ENCODE measurements around the gene PRKCE. TPM values are rescaled to one million over a fixed set of nuclear protein-coding genes. Genes with fewer than 3 reads are reported as not detected.
"Not testable (repeated sequence)": the region's sequence is repeated elsewhere in the genome, so short reads cannot be mapped to it uniquely, and the experiment has no call there.

The PRKCE gene
- total RNA-seq, 1 donor from 2014 or later = 34.1 TPM

DNA sequence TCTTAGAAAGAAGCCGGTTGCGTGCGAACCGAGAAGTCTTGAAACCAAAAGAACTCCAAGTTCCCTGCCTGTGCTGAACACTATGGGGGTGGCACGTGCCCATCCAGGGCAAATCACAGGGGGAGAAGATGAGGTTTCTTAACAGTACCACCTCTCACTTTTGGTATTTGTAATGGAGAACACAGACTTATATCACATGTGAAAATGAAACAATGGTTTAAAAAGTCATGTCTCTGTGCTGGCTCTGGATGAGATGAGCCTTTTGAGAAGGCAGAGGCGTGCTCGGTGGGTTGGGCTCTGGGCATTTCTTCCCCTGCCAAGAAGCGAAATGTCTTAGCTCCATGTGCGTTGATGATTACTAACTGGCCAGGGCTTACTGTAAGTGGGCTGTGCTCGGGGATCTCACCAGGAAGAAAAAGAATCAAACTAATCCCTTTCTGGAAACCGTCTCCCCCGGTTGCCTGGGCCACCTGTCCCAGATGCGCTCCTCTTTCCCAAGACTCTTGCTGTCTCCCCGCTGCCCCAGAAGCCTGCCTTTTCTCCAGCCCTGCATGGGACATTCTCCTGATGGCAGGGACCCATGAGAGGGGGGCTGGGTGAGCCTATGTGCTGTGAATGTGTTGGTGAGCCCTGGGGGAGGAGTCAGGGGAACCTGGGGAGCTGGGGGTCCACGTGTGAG lies 252.9 kb downstream of the PRKCE start:
- DNase-seq (ENCODE audit: low spot score) = no peak

- no peak for DNase-seq (ENCODE audit: low spot score)
These were observed 253.6 kb downstream of the PRKCE start for GRCh38 chr2:45904946-45905631.

DNA sequence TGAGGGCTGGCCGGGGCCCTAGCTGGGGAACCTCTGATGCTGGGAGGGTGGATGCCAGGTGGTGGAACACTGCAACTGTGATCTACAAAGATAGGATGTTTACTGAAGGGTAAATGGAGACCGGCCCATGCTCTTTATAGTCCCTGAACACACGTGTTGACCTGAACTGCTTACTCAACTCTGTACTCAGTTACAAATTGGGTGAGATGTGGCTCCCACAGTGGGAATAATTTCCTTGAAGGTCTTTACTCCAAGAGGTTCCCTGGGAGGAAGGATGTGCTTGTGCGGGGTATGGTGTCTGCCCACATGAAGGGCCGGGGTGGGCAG lies 254.1 kb downstream of the PRKCE start:
- DNase-seq (ENCODE audit: low spot score) = no peak

DNA sequence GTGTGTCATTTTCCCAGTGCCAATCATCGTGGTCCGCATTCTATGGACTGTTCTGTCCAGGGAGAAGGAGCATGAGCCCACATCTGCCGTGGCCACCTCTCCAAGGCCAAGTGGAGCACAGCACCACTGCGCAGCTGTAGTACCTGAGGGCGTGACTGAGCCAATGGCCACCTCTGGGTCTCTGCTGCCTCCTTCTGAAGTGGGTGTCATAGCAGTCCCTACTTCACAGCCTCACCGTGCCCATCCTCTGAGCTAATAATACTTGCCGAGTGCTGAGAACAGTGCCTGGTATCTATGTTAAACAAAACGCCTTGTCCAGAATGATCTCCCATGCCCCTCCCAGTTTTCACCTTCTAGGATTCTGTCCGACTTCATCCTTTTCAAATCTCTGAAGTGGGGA lies 256.1 kb downstream of the PRKCE start:
- no peak for DNase-seq (ENCODE audit: low spot score)

DNA sequence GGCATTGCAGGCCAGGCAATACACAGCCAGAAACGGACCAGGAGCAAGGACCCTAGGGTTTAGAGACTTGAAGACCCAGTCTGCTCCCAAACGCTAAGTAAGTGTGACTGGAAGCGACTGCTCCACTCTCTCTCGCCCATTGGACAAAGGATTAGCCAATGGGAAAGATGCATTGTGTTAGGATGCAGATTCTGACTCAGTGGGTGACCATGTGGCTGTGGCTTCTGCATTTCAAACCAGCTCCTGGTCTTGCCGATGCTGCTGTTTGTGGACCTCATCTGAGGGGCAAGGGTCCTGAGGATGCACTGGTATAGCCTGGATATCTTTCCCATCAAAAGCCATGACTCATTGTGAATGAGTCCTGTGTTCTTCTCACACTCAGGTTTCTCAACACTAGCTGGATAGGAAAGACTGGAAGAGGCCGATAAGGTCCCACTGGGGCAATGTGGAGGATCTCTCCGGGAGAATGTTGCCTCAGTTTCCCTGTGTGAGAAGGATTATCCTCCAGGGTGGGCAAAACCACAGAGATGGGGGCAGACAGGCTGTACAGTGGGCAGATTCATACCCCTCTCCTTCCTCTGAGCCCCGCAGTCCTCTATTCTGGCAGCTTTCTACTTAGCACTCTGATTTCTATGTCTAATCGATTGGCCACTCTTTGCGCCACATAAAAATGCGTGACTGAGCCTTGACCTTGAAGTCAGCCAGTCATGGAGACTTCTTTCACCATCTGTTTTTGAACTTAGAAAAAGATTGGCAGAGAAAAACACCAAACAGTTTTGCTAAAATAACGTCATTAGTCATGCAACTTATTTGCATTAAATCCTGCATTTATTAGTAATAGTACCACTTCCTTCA lies 257.1 kb downstream of the PRKCE start:
- DNase-seq (ENCODE audit: low spot score) = no peak

- no peak for DNase-seq (ENCODE audit: low spot score)
These were observed 257.7 kb downstream of the PRKCE start for GRCh38 chr2:45909171-45909565.

- DNase-seq (ENCODE audit: low spot score) = no peak
These were observed 258.3 kb downstream of the PRKCE start for GRCh38 chr2:45909677-45910191.

DNA sequence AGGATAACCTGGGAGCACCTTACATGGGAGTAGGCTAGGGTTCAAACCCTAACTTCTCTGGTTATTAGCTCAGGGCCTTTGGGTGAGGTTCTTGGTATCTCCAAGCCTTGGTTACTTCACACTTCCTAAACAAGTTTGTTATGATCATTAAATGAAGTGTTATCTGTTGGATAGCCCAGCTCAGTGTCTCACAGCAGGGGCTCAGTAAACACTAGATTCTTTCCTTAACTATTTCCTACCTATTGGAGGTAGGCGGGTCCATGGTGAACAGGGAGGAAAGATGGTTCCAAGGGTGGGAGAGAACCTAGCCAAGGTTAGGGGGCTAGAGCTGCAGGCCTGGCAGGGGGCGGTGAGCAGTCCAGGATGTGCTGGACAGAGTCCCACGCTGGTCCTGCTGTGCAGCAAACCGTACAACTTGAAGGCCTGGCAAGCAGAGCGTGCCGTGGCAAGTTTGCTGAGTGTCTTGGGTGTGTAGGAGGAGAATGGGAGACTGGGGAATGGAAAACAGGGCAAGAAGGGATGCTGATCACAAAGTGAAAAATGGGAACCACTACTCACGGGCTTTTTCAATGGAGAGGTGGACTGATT lies 259.1 kb downstream of the PRKCE start:
- DNase-seq (ENCODE audit: low spot score) = no peak

- no peak for DNase-seq (ENCODE audit: low spot score)
These were observed 260.1 kb downstream of the PRKCE start for GRCh38 chr2:45911538-45911937.

- no peak for DNase-seq (ENCODE audit: low spot score)
These were observed 260.6 kb downstream of the PRKCE start for GRCh38 chr2:45912109-45912508.

DNA sequence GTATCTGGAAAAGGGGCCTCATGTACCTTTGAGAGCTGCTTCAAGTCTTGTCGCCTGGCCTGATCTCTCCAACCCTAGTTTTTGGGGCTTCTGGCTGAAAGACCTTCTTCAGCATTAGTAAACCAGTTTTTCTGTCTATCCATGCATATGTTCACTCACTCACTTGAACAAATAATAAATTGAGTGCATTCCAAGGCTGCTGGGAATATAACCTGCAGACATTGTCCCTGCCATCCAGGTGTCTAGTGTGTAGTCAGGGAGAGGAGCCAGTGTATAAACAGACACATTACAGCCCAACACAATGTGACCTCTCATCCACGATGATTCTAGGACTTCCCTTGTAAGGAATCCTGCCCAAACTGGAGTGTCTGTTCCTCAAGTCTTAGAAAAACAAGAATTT lies 262.1 kb downstream of the PRKCE start:
- DNase-seq (ENCODE audit: low spot score) = no peak

DNA sequence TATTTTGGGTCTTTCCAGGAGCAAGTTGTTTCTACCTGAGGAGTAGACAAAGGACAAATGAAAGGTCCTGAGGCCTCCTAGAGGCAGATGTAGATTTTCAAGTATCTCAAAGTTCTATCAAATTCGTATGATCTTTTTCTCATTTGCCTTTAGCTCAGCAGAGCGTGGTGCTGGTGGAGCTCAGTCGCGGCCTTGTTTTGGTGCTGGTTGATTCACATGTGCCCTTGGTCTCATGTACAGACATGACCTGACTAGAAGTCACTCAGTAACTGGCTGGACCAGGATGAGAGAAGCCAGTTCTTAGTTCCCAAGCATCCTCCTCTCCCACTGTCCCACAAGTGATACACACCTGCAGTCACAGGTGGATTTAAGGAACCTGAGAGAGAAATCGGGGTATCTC lies 264.0 kb downstream of the PRKCE start:
- DNase-seq (ENCODE audit: low spot score) = no peak

DNA sequence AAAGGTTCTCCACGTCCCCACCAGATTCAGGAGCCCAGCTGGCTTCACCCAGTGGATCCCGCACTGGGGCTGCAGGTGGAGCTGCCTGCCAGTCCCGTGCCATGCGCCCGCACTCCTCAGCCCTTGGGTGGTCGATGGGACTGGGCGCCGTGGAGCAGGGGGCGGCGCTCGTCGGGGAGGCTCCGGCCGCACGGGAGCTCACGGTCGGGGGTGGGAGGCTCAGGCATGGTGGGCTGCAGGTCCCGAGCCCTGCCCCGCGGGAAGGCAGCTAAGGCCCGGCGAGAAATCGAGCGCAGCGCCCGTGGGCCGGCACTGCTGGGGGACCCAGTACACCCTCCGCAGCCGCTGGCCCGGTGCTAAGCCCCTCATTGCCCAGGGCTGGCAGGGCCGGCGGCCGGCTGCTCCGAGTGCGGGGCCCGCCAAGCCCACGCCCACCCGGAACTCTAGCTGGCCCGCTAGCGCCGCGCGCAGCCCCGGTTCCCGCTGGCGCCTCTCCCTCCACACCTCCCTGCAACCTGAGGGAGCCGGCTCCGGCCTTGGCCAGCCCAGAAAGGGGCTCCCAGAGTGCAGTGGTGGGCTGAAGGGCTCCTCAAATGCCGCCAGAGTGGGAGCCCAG lies 266.2 kb downstream of the PRKCE start:
- not testable (repeated sequence) for DNase-seq (ENCODE audit: low spot score)

- no peak for DNase-seq (ENCODE audit: low spot score)
These were observed 267.1 kb downstream of the PRKCE start for GRCh38 chr2:45918463-45919159.

DNA sequence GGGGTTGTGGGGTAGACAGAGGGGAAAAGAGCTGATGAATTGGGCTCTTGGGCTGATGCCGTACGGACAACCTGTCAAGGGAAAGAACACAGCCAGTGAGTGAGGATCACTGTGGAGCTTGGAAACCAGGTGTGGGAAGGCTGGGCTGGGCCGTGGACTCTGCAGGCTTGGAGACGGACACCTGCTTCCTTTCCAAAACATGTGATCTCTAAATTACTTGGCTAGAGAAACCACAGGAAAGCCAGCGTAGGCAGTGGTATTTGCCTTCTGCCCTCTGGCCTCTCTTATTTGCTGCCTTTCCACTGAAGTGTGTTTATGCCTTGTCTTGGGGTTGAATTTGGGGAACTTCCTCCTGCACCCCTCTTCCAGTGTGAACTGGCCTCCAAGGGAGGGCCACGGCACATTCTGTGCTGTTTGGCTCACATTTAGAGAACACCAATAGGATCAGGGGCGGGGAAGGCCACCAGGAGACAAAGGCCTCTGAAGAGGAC lies 267.7 kb downstream of the PRKCE start:
- DNase-seq (ENCODE audit: low spot score) = no peak

- DNase-seq (ENCODE audit: low spot score) = no peak
These were observed 268.2 kb downstream of the PRKCE start for GRCh38 chr2:45919711-45920111.

DNA sequence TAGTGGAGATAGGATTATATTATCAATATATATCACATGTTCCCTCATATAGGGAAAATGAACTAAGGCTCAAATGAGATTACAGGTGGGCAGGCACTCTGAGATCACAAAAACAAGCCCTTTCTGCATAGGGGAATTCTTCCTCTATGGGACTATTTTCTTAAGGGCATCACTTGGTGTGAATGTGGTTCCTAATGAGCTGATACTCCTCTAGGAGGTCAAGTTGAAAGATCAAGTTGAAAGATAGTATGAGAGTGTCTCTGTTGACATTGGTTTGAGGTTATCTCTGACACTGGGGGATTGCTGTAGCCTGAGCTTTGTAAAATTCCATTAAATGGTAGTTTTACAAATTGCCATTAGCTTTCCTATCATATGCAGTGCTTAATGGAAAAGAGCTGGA lies 270.4 kb downstream of the PRKCE start:
- DNase-seq (ENCODE audit: low spot score) = no peak

DNA sequence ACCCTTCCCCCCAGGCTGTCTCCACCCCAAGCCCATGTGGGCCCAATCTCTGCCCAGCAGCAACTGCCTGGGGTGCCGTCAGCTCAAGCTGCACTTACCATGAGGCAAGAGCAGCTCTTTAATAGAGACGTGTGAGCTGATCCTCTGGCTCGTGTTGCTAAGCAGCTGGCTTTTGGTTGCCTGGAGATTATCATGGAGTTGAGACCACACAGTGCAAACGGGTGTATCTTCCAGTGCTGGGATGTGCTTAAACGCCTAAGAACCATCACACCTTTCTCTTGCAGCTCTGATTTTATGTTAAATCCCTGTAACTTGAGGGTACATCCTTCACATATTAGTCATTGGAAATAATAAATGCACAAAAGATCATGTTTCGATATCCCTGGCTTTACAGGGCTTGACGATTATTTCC lies 271.1 kb downstream of the PRKCE start:
- no peak for DNase-seq (ENCODE audit: low spot score)

- DNase-seq (ENCODE audit: low spot score) = no peak
These were observed 272.2 kb downstream of the PRKCE start for GRCh38 chr2:45923701-45924100.

- DNase-seq (ENCODE audit: low spot score) = peak; percentile 55
These were observed 273.6 kb downstream of the PRKCE start for GRCh38 chr2:45925026-45925425.

All from mesenteric fat pad (tissue), 1 donor.